NCI-H2227 (cell line): ENCODE measurements around the gene CYRIA.

ENCODE experiments used
- DNase-seq: peaks from one replicate; lab custom pipeline; 2025; ENCODE audit not compliant: unreplicated experiment; lab: John Stamatoyannopoulos, UW

Gene CYRIA

GRCh38 chr2:16671760-16672159 lies 6.1 kb upstream of the CYRIA start:
- no peak for DNase-seq

- peak; percentile 46 for DNase-seq
Measured at GRCh38 chr2:16669388-16669787, 3.8 kb upstream of the CYRIA start.

- no peak for DNase-seq
Measured at GRCh38 chr2:16666449-16666801, 791 bp upstream of the CYRIA start.

- no peak for DNase-seq
Measured at GRCh38 chr2:16664809-16665747, 556 bp downstream of the CYRIA start.

GRCh38 chr2:16664052-16664731 lies 1.4 kb downstream of the CYRIA start:
- peak; percentile 82 for DNase-seq

- no peak for DNase-seq
Measured at GRCh38 chr2:16663121-16663905, 2.3 kb downstream of the CYRIA start.

- DNase-seq = no peak
Measured at GRCh38 chr2:16661936-16662839, 3.4 kb downstream of the CYRIA start.

- no peak for DNase-seq
Measured at GRCh38 chr2:16661526-16661925, 4.1 kb downstream of the CYRIA start.

- no peak for DNase-seq
Measured at GRCh38 chr2:16660556-16660955, 5.1 kb downstream of the CYRIA start.

GRCh38 chr2:16660114-16660513 lies 5.5 kb downstream of the CYRIA start:
- no peak for DNase-seq

GRCh38 chr2:16658076-16658739 lies 7.4 kb downstream of the CYRIA start:
- DNase-seq = no peak

- DNase-seq = no peak
Measured at GRCh38 chr2:16657671-16658070, 8.0 kb downstream of the CYRIA start.

- no peak for DNase-seq
Measured at GRCh38 chr2:16656784-16657391, 8.7 kb downstream of the CYRIA start.

GRCh38 chr2:16655905-16656642 lies 9.6 kb downstream of the CYRIA start:
- no peak for DNase-seq

- no peak for DNase-seq
Measured at GRCh38 chr2:16655445-16655837, 10.2 kb downstream of the CYRIA start.

- DNase-seq = no peak
Measured at GRCh38 chr2:16654833-16655444, 10.7 kb downstream of the CYRIA start.

- no peak for DNase-seq
Measured at GRCh38 chr2:16653799-16654198, 11.8 kb downstream of the CYRIA start.

GRCh38 chr2:16653083-16653375 lies 12.6 kb downstream of the CYRIA start:
- no peak for DNase-seq
